ENCODE results near the gene TEX54.
A peak's percentile ranks its signal among the peaks of the same experiment; 100 is the strongest.

Gene TEX54

GRCh38 chr11:62788991-62789390, 43.6 kb downstream of the TEX54 start:
- H3K4me3 ChIP-seq, result no peak overlapping the region
- no peak overlapping the region for H3K27ac ChIP-seq
- DNase-seq (ENCODE audit: low spot score), result no peak
- TF ChIP-seq, protein P1, sequence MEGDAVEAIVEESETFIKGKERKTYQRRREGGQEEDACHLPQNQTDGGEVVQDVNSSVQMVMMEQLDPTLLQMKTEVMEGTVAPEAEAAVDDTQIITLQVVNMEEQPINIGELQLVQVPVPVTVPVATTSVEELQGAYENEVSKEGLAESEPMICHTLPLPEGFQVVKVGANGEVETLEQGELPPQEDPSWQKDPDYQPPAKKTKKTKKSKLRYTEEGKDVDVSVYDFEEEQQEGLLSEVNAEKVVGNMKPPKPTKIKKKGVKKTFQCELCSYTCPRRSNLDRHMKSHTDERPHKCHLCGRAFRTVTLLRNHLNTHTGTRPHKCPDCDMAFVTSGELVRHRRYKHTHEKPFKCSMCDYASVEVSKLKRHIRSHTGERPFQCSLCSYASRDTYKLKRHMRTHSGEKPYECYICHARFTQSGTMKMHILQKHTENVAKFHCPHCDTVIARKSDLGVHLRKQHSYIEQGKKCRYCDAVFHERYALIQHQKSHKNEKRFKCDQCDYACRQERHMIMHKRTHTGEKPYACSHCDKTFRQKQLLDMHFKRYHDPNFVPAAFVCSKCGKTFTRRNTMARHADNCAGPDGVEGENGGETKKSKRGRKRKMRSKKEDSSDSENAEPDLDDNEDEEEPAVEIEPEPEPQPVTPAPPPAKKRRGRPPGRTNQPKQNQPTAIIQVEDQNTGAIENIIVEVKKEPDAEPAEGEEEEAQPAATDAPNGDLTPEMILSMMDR (IDR thresholded peaks at IDR 0.05), result no peak

GRCh38 chr11:62787005-62787759, 45.5 kb downstream of the TEX54 start, which contains the start of gene TMEM179B:
Gene TMEM179B (plus strand): TSS chr11:62787402. CDS start chr11:62787432, 30 bp downstream.
- Histone ChIP-seq H3K4me3 (peak within 1 kb of the TSS; percentile 98), H3K27ac (peak within 1 kb of the TSS; percentile 91 to 99)
- TF ChIP-seq, protein P1 (IDR thresholded peaks at IDR 0.05), result no peak
- DNase-seq (ENCODE audit: low spot score), result peak; percentile 98

DNA sequence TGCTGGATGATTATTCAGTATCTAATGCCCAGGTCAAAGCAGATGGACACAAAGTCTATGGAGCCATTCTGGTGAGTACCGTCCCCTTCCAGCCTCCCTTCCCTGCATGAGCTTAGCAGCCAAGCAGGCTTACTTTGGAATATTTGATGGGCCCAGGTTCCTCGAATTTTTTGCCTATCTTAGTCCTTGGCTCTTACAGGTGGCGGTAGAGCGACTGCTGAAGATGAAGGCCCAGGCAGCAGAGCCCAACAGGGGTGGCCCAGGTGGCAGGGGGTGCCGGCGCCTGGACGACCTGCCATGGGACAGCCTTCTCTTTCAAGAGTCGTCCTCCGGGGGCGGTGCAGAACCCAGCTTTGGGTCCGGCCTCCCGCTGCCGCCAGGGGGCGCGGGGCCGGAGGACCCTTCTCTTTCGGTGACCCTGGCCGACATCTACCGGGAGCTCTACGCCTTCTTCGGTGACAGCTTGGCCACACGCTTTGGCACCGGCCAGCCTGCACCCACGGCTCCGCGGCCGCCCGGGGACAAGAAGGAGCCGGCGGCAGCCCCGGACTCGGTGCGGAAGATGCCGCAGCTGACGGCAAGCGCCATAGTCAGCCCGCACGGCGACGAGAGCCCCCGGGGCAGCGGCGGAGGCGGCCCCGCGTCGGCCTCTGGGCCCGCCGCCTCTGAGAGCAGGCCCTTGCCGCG, 46.2 kb downstream of the TEX54 start:
- Histone ChIP-seq H3K27ac (peak overlapping the region; percentile 91 to 99), H3K4me3 (peak overlapping the region; percentile 98)
- TF ChIP-seq, protein P1 (IDR thresholded peaks at IDR 0.05), result peak; percentile 93
- peak; percentile 92 for DNase-seq (ENCODE audit: low spot score)

DNA sequence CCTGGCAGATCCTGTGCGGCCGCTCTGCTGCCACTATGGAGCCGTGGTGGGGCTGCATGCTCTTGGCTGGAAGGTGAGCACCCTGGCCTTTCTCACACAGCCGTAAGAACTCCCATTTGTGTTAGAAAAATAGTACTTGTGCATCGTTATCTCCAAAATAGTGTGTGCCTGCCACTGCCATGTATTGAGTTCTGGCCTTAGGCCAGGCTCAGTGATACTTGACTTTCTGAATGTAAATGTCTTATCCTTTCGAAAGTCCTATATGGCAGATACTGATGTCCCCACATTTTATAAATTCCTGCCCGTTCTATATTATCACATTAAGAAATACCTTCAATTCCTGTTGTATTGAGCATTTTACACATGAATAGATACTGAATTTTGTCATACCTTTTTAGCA, 49.9 kb downstream of the TEX54 start:
- TF ChIP-seq, protein P1 (IDR thresholded peaks at IDR 0.05), result no peak
- Histone ChIP-seq H3K4me3 (no peak overlapping the region), H3K27ac (no peak overlapping the region)
- no peak for DNase-seq (ENCODE audit: low spot score)

Measured in coronary artery (tissue), 2 donors.